Measurements from ENCODE around the gene SEMA5B.

DNA sequence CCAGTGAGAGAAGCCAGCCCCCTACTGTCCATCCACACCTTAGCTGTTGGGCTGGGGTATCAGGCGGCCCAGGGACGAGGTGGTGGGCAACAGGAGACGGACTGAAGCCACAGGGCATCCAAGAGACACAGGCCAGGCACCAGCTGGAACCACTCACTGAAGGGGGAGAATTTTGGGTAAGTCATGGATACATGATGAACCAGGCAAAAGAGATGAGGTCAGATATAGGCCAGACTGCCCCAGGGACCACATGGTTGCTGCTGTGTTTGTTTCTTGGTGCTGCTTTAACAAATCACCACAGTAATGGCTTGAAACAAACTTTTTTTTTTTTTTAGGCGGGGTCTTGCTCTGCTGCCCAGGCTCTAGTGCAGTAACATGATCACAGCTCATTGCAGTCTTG is 66.4 kb downstream of the SEMA5B start:
- no peak for TF ChIP-seq CTCF (IDR thresholded peaks at IDR 0.05; ENCODE audit: insufficient read depth, low read length, poor library complexity, severe bottlenecking)
- no peak for TF ChIP-seq EZH2phosphoT487 (conservative IDR thresholded peaks at IDR 0.05; ENCODE audit: low read length)
